ENCODE measurements around the gene HTATSF1.

The HTATSF1 gene

GRCh38 chrX:136525738-136526606, 28.6 kb downstream of the HTATSF1 start:
- Histone ChIP-seq H3K9ac (no peak overlapping the region), H3K27ac (no peak overlapping the region), H4K20me1 (ENCODE audit: insufficient read depth) (no peaks in the 10 kb centered on the region), H3K4me2 (no peak overlapping the region), H3K79me2 (ENCODE audit: insufficient read depth, low read depth) (no peaks in the 10 kb centered on the region), H3K4me1 (ENCODE audit: low read depth, poor library complexity, severe bottlenecking) (peaks cover 6% of the 10 kb centered on the region), H3K36me3 (ENCODE audit: insufficient read depth) (no peaks in the 10 kb centered on the region), H3K27me3 (ENCODE audit: insufficient read depth, low read depth) (no peaks in the 10 kb centered on the region), H3K4me3 (IDR thresholded peaks at IDR 0.05; ENCODE audit: insufficient read depth, low read depth, low read length) (no peak overlapping the region), H2AFZ (ENCODE audit: low read depth) (no peak overlapping the region)
- no peak for TF ChIP-seq CTCF (conservative IDR thresholded peaks at IDR 0.05; ENCODE audit: low read depth, low read length)

- H3K79me2 ChIP-seq (ENCODE audit: insufficient read depth, low read depth) = no peaks in the 10 kb centered on the region
- H3K36me3 ChIP-seq (ENCODE audit: insufficient read depth) = no peaks in the 10 kb centered on the region
- H3K4me3 ChIP-seq (IDR thresholded peaks at IDR 0.05; ENCODE audit: insufficient read depth, low read depth, low read length) = no peak overlapping the region
- no peaks in the 10 kb centered on the region for H4K20me1 ChIP-seq (ENCODE audit: insufficient read depth)
- no peak overlapping the region for H2AFZ ChIP-seq (ENCODE audit: low read depth)
- no peak overlapping the region for H3K27ac ChIP-seq
- no peak overlapping the region for H3K4me2 ChIP-seq
- H3K4me1 ChIP-seq (ENCODE audit: low read depth, poor library complexity, severe bottlenecking) = no peaks in the 10 kb centered on the region
- H3K9ac ChIP-seq = no peak overlapping the region
- TF ChIP-seq CTCF (conservative IDR thresholded peaks at IDR 0.05; ENCODE audit: low read depth, low read length) = no peak
- H3K27me3 ChIP-seq (ENCODE audit: insufficient read depth, low read depth) = no peaks in the 10 kb centered on the region
These were observed 31.4 kb downstream of the HTATSF1 start for GRCh38 chrX:136528645-136529315.

GRCh38 chrX:136529795-136530194, 32.4 kb downstream of the HTATSF1 start:
- H3K79me2 ChIP-seq (ENCODE audit: insufficient read depth, low read depth) = no peaks in the 10 kb centered on the region
- H3K4me3 ChIP-seq (IDR thresholded peaks at IDR 0.05; ENCODE audit: insufficient read depth, low read depth, low read length) = no peak overlapping the region
- H3K9ac ChIP-seq = no peak overlapping the region
- H3K36me3 ChIP-seq (ENCODE audit: insufficient read depth) = no peaks in the 10 kb centered on the region
- H3K4me2 ChIP-seq = no peak overlapping the region
- no peaks in the 10 kb centered on the region for H4K20me1 ChIP-seq (ENCODE audit: insufficient read depth)
- no peaks in the 10 kb centered on the region for H3K4me1 ChIP-seq (ENCODE audit: low read depth, poor library complexity, severe bottlenecking)
- H3K27ac ChIP-seq = no peak overlapping the region
- H3K27me3 ChIP-seq (ENCODE audit: insufficient read depth, low read depth) = no peaks in the 10 kb centered on the region
- TF ChIP-seq CTCF (conservative IDR thresholded peaks at IDR 0.05; ENCODE audit: low read depth, low read length) = no peak
- no peak overlapping the region for H2AFZ ChIP-seq (ENCODE audit: low read depth)

GRCh38 chrX:136531951-136532350, 34.6 kb downstream of the HTATSF1 start, which contains the start of gene VGLL1:
VGLL1 (plus strand) TSS chrX:136532215; CDS start chrX:136536021, 3,806 bp downstream.
- no peaks in the 10 kb centered on the region for H3K4me1 ChIP-seq (ENCODE audit: low read depth, poor library complexity, severe bottlenecking)
- no peak within 1 kb of the TSS for H3K9ac ChIP-seq
- no peak for TF ChIP-seq CTCF (conservative IDR thresholded peaks at IDR 0.05; ENCODE audit: low read depth, low read length)
- no peaks in the 10 kb centered on the region for H3K79me2 ChIP-seq (ENCODE audit: insufficient read depth, low read depth)
- no peaks in the 10 kb centered on the region for H3K36me3 ChIP-seq (ENCODE audit: insufficient read depth)
- H3K27ac ChIP-seq = no peak within 1 kb of the TSS
- H3K27me3 ChIP-seq (ENCODE audit: insufficient read depth, low read depth) = no peaks in the 10 kb centered on the region
- H3K4me3 ChIP-seq (IDR thresholded peaks at IDR 0.05; ENCODE audit: insufficient read depth, low read depth, low read length) = no peak within 1 kb of the TSS
- no peaks in the 10 kb centered on the region for H4K20me1 ChIP-seq (ENCODE audit: insufficient read depth)
- no peak within 1 kb of the TSS for H2AFZ ChIP-seq (ENCODE audit: low read depth)
- no peak within 1 kb of the TSS for H3K4me2 ChIP-seq

Measured in KMS-11 (cell line).